Thyroid gland (tissue), 4 donors: Measurements from ENCODE around the gene FGF8. TPM values are rescaled to one million over a fixed set of nuclear protein-coding genes. Genes with fewer than 3 reads are reported as not detected.

ENCODE experiments used
- DNase-seq, 2 donors: peaks; one replicate each; pipeline ENCODE4 v3.0.0-alpha.2; 2019
- H3K27ac ChIP-seq, 3 donors: fragments of 200-600 bp; sonication (generic); 1 replicate in 2 of 3; 2 replicates in 1 of 3; pipeline ENCODE4 v1.5.1; 2016 to 2019; ENCODE audit warnings: mild to moderate bottlenecking in 1 of 3, moderate library complexity in 1 of 3
- H3K27me3 ChIP-seq: fragments of 200-600 bp; sonication (generic); one replicate; pipeline ENCODE4 v1.5.1; 2019
- H3K36me3 ChIP-seq, 2 donors: fragments of 200-600 bp; sonication (generic); one replicate each; pipeline ENCODE4 v1.5.1; 2016 to 2019
- H3K4me1 ChIP-seq, 2 donors: fragments of 200-600 bp; sonication (generic); one replicate each; pipeline ENCODE4 v1.5.1; 2017 to 2019
- H3K4me3 ChIP-seq, 3 donors: fragments of 200-600 bp; sonication (generic); replicated peaks in 1 of 3; 1 replicate in 2 of 3; 2 replicates in 1 of 3; pipeline ENCODE4 v1.5.1; 2016; ENCODE audit warnings: mild to moderate bottlenecking in 1 of 3
- H3K9me3 ChIP-seq: fragments of 200-600 bp; sonication (generic); one replicate; pipeline ENCODE4 v1.5.1; 2017
- CTCF ChIP-seq, 6 experiments: fragments of 200-600 bp in 3 of 6; fragments of 450-650 bp in 3 of 6; sonication (generic) in 3 of 6; IDR thresholded peaks; one replicate each; pipeline ENCODE4 v1.5.1; 2016 to 2019; ENCODE audit warnings: antibody characterized with exemption in 6 of 6, mild to moderate bottlenecking in 2 of 6, inconsistent platforms in 1 of 6, moderate library complexity in 1 of 6
- POLR2A ChIP-seq, 2 donors: fragments of 450-650 bp; IDR thresholded peaks; one replicate each; pipeline ENCODE4 v1.6.1; 2017; ENCODE audit warnings: antibody characterized with exemption in 2 of 2, mild to moderate bottlenecking in 2 of 2, moderate library complexity in 1 of 2
- WGBS, 2 donors: methylation state at CpG; one replicate each; pipeline ENCODE4 v1.1.5; 2017; 5-methylcytosine and 5-hydroxymethylcytosine counted together
- intact Hi-C: fragments of 100-400 bp; cut with DNase I; formaldehyde crosslinking; loops from one replicate; pipeline ENCODE4 v1.15.1; 2023
- total RNA-seq, 4 donors: library from RNA; depleted of rRNA; stranded (reverse); fragments of >200 nt; gene quantifications; one replicate each; pipeline ENCODE4 v1.2.3, GENCODE V29; 2016

The FGF8 gene
- total RNA-seq, 4 donors from 2014 or later, result not detected

GRCh38 chr10:101725296-101726114 lies 50.4 kb downstream of the FGF8 start:
- intact Hi-C loops, result no loop called here
- Histone ChIP-seq H3K27ac (no peak overlapping the region), H3K4me1 (no peaks in the 10 kb centered on the region), H3K27me3 (no peaks in the 10 kb centered on the region), H3K9me3 (no peaks in the 10 kb centered on the region), H3K4me3 (no peak overlapping the region), H3K36me3 (no peaks in the 10 kb centered on the region)
- DNase-seq, result no peak
- 66 to 77% methylated on average over 8 of the region's 8 CpGs for WGBS, 2 donors
- TF ChIP-seq CTCF (IDR thresholded peaks at IDR 0.05) (no peak), POLR2A (IDR thresholded peaks at IDR 0.05) (no peak)

- TF ChIP-seq POLR2A (IDR thresholded peaks at IDR 0.05) (no peak), CTCF (IDR thresholded peaks at IDR 0.05) (no peak)
- Histone ChIP-seq H3K27me3 (no peaks in the 10 kb centered on the region), H3K9me3 (no peaks in the 10 kb centered on the region), H3K36me3 (no peaks in the 10 kb centered on the region), H3K4me1 (no peaks in the 10 kb centered on the region), H3K4me3 (no peak overlapping the region), H3K27ac (no peak overlapping the region)
- DNase-seq, result no peak
- intact Hi-C loops, result no loop called here
- WGBS, 2 donors, result 87 to 92% methylated on average over 2 of the region's 2 CpGs
Observed at GRCh38 chr10:101724446-101724845, 51.5 kb downstream of the FGF8 start.

- H3K4me3 ChIP-seq, result no peak overlapping the region
- no peak overlapping the region for H3K27ac ChIP-seq
- intact Hi-C loops, result no loop called here
- TF ChIP-seq POLR2A (IDR thresholded peaks at IDR 0.05) (no peak), CTCF (IDR thresholded peaks at IDR 0.05) (no peak)
- WGBS, 2 donors, result 95 to 99% methylated on average over 3 of the region's 3 CpGs
- H3K4me1 ChIP-seq, result no peaks in the 10 kb centered on the region
- no peaks in the 10 kb centered on the region for H3K36me3 ChIP-seq
- no peaks in the 10 kb centered on the region for H3K9me3 ChIP-seq
- H3K27me3 ChIP-seq, result no peaks in the 10 kb centered on the region
- DNase-seq, result no peak
Observed at GRCh38 chr10:101723176-101723575, 52.7 kb downstream of the FGF8 start.

- Histone ChIP-seq H3K4me3 (no peak overlapping the region), H3K4me1 (no peaks in the 10 kb centered on the region), H3K27me3 (no peaks in the 10 kb centered on the region), H3K36me3 (no peaks in the 10 kb centered on the region), H3K9me3 (no peaks in the 10 kb centered on the region), H3K27ac (no peak overlapping the region)
- WGBS, 2 donors, result 86 to 88% methylated on average over 2 of the region's 2 CpGs
- TF ChIP-seq CTCF (IDR thresholded peaks at IDR 0.05) (no peak), POLR2A (IDR thresholded peaks at IDR 0.05) (no peak)
- DNase-seq, result no peak
- intact Hi-C loops, result no loop called here
Observed at GRCh38 chr10:101721806-101722205, 54.1 kb downstream of the FGF8 start.

GRCh38 chr10:101720606-101721230 lies 55.2 kb downstream of the FGF8 start:
- DNase-seq, result no peak
- intact Hi-C loops, result no loop called here
- Histone ChIP-seq H3K36me3 (no peaks in the 10 kb centered on the region), H3K27ac (no peak overlapping the region), H3K4me3 (no peak overlapping the region), H3K27me3 (no peaks in the 10 kb centered on the region), H3K4me1 (no peaks in the 10 kb centered on the region), H3K9me3 (no peaks in the 10 kb centered on the region)
- TF ChIP-seq CTCF (IDR thresholded peaks at IDR 0.05), result no peak
- TF ChIP-seq POLR2A (IDR thresholded peaks at IDR 0.05), result no peak
- WGBS, 2 donors, result 88 to 91% methylated on average over 6 of the region's 6 CpGs
